Measurements from ENCODE around the gene AADAT. TPM values are rescaled to one million over a fixed set of nuclear protein-coding genes. Genes with fewer than 3 reads are reported as not detected.

Gene AADAT
- total RNA-seq, 1 experiment from 2014 or later = 5.4 TPM

DNA sequence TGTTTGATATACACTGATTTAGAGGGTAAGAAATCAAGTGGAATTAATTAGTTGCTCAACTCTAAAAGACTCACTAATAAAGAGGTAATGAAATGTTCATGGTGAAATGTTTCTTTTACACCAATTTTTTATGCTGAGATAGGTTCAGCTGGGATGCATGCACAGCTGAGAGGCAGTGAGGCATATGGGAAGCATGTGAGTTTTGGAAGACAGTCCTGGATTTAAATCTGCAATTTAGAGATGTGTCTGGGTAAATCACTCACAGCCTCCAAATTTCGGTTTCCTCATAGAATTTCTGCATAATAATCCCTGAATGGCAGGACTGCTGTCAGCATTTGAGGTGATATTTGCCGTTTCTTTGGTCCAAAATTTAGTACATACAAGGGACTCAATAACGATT lies 48.2 kb upstream of the AADAT start:
- H3K27ac ChIP-seq (ENCODE audit: low read depth, low read length, poor library complexity, severe bottlenecking) = no peak overlapping the region
- ChIA-PET CTCF (interaction anchor here (1.3 kb wide), 1 partner anchor 525 kb away, joined by 3 read pairs; no protein-coding TSS in a partner anchor), POLR2A (ENCODE audit: low non-redundant PET) (no interaction called here)
- intact Hi-C loops (cut with micrococcal nuclease; ENCODE audit: unreplicated experiment) = loop anchor here (1.0 kb wide), 1 partner anchor 121 kb away; no protein-coding TSS in a partner anchor
- no TSS peak for BruUV-seq (replicated peaks)
- H3K4me3 ChIP-seq (ENCODE audit: low read depth, low read length, poor library complexity, severe bottlenecking) = no peak overlapping the region
- H3K4me1 ChIP-seq (ENCODE audit: insufficient read depth, low read length, poor library complexity, severe bottlenecking) = no peaks in the 10 kb centered on the region
- TF ChIP-seq, protein P1, sequence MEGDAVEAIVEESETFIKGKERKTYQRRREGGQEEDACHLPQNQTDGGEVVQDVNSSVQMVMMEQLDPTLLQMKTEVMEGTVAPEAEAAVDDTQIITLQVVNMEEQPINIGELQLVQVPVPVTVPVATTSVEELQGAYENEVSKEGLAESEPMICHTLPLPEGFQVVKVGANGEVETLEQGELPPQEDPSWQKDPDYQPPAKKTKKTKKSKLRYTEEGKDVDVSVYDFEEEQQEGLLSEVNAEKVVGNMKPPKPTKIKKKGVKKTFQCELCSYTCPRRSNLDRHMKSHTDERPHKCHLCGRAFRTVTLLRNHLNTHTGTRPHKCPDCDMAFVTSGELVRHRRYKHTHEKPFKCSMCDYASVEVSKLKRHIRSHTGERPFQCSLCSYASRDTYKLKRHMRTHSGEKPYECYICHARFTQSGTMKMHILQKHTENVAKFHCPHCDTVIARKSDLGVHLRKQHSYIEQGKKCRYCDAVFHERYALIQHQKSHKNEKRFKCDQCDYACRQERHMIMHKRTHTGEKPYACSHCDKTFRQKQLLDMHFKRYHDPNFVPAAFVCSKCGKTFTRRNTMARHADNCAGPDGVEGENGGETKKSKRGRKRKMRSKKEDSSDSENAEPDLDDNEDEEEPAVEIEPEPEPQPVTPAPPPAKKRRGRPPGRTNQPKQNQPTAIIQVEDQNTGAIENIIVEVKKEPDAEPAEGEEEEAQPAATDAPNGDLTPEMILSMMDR (conservative IDR thresholded peaks at IDR 0.05; ENCODE audit: low read depth, low read length) = no peak
- no peak for TF ChIP-seq EZH2 (IDR thresholded peaks at IDR 0.05; ENCODE audit: borderline replicate concordance, low read depth, low read length, poor library complexity, severe bottlenecking)
- no peak for DNase-seq (ENCODE audit: low spot score)
- no peaks in the 10 kb centered on the region for H3K9me3 ChIP-seq (ENCODE audit: low read depth, low read length, poor library complexity, severe bottlenecking)
- H3K27me3 ChIP-seq (replicated peaks; ENCODE audit: insufficient read depth, low read depth, low read length, poor library complexity) = peaks cover 7% of the 10 kb centered on the region
- H3K36me3 ChIP-seq (ENCODE audit: insufficient read depth, low read length, poor library complexity, severe bottlenecking) = no peaks in the 10 kb centered on the region

DNA sequence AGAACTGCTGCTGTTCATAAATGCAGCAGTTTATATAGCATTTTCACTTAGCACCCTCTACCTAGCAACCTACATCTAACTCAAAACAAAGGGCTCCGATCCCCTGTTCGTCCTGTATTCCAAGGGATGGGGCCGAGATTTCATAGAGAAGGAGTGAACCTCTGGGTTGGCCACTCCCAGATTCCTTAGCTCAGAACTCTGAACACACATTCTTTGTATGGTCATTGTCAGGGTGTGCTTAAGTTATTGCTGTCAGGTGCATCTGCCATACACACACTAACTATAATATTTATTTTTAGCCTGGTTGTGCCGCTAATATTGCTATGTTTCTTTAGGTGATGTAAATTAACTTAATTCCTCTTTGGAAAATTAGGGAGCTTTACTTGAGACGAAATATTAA lies 47.7 kb upstream of the AADAT start:
- Histone ChIP-seq H3K27me3 (replicated peaks; ENCODE audit: insufficient read depth, low read depth, low read length, poor library complexity) (peaks cover 5% of the 10 kb centered on the region), H3K4me1 (ENCODE audit: insufficient read depth, low read length, poor library complexity, severe bottlenecking) (no peaks in the 10 kb centered on the region), H3K4me3 (ENCODE audit: low read depth, low read length, poor library complexity, severe bottlenecking) (no peak overlapping the region), H3K9me3 (ENCODE audit: low read depth, low read length, poor library complexity, severe bottlenecking) (no peaks in the 10 kb centered on the region), H3K36me3 (ENCODE audit: insufficient read depth, low read length, poor library complexity, severe bottlenecking) (no peaks in the 10 kb centered on the region), H3K27ac (ENCODE audit: low read depth, low read length, poor library complexity, severe bottlenecking) (no peak overlapping the region)
- TF ChIP-seq EZH2 (IDR thresholded peaks at IDR 0.05; ENCODE audit: borderline replicate concordance, low read depth, low read length, poor library complexity, severe bottlenecking) = no peak
- TF ChIP-seq, protein P1 (conservative IDR thresholded peaks at IDR 0.05; ENCODE audit: low read depth, low read length) = no peak
- POLR2A ChIA-PET (ENCODE audit: low non-redundant PET) = no interaction called here
- CTCF ChIA-PET = interaction anchor here (1.3 kb wide), 1 partner anchor 524 kb away, joined by 3 read pairs; no protein-coding TSS in a partner anchor
- intact Hi-C loops (cut with micrococcal nuclease; ENCODE audit: unreplicated experiment) = no loop called here
- no peak for DNase-seq (ENCODE audit: low spot score)
- no TSS peak for BruUV-seq (replicated peaks)

DNA sequence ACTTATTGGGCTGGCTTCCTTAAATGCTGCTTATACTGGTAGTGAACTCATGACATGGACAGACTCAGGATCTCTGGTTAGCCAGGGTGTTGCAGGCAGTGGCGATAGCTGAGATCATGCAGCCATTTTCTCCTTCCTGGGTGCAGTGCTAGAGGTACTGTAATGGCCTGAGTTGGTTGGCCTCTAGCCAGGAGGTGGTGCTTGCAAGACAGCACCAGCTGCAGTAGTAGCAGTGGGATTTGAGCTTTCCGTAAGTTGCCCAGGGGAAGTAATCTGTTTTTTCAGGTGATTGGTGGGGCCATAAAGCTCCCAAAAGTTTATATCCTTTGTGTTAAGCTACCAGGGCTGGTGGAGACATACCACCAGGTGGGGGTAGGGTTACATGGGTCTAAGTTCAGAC lies 45.1 kb upstream of the AADAT start:
- ChIA-PET CTCF (no interaction called here), POLR2A (ENCODE audit: low non-redundant PET) (no interaction called here)
- no peak overlapping the region for H3K4me3 ChIP-seq (ENCODE audit: low read depth, low read length, poor library complexity, severe bottlenecking)
- DNase-seq (ENCODE audit: low spot score) = no peak
- H3K9me3 ChIP-seq (ENCODE audit: low read depth, low read length, poor library complexity, severe bottlenecking) = no peaks in the 10 kb centered on the region
- no peaks in the 10 kb centered on the region for H3K36me3 ChIP-seq (ENCODE audit: insufficient read depth, low read length, poor library complexity, severe bottlenecking)
- BruUV-seq (replicated peaks) = no TSS peak
- intact Hi-C loops (cut with micrococcal nuclease; ENCODE audit: unreplicated experiment) = no loop called here
- TF ChIP-seq EZH2 (IDR thresholded peaks at IDR 0.05; ENCODE audit: borderline replicate concordance, low read depth, low read length, poor library complexity, severe bottlenecking) = no peak
- TF ChIP-seq, protein P1 (conservative IDR thresholded peaks at IDR 0.05; ENCODE audit: low read depth, low read length) = no peak
- no peaks in the 10 kb centered on the region for H3K27me3 ChIP-seq (replicated peaks; ENCODE audit: insufficient read depth, low read depth, low read length, poor library complexity)
- H3K27ac ChIP-seq (ENCODE audit: low read depth, low read length, poor library complexity, severe bottlenecking) = no peak overlapping the region
- H3K4me1 ChIP-seq (ENCODE audit: insufficient read depth, low read length, poor library complexity, severe bottlenecking) = no peaks in the 10 kb centered on the region

Measured in A673 (cell line).